ENCODE measurements around the gene PC. TPM values are rescaled to one million over a fixed set of nuclear protein-coding genes. Genes with fewer than 3 reads are reported as not detected.

The PC gene
- total and polyA plus RNA-seq, 7 donors, result 2.0 to 40.2 (median 11.8) TPM

GRCh38 chr11:66844496-66845142 is 113.6 kb downstream of the PC start:
- Histone ChIP-seq H3K27me3 (no peaks in the 10 kb centered on the region), H3K9me3 (no peaks in the 10 kb centered on the region), H3K4me3 (peak overlapping the region in 1 of 4 donors; percentile 90), H3K27ac (peak overlapping the region in 2 of 4 donors; percentile 92 to 97), H3K4me1 (peaks cover 0 to 36% (median 27%) of the 10 kb centered on the region in 4 donors), H3K36me3 (peaks cover 0 to 30% (median 7%) of the 10 kb centered on the region in 4 donors)
- intact Hi-C loops (cut with DNase I), result loop anchor here (5.0 kb wide), 1 partner anchor 38 kb away; no protein-coding TSS in a partner anchor
- TF ChIP-seq POLR2A (IDR thresholded peaks at IDR 0.05) (no peak), POLR2AphosphoS5 (IDR thresholded peaks at IDR 0.05) (no peak), EP300 (IDR thresholded peaks at IDR 0.05) (no peak), CTCF (IDR thresholded peaks at IDR 0.05) (no peak)
- DNase-seq, result peak; percentile 60
- WGBS, 2 donors, result 91 to 92% methylated on average over 12 of the region's 12 CpGs

GRCh38 chr11:66843776-66844495 is 114.2 kb downstream of the PC start:
- Histone ChIP-seq H3K27me3 (no peaks in the 10 kb centered on the region), H3K36me3 (peaks cover 0 to 28% (median 7%) of the 10 kb centered on the region in 4 donors), H3K9me3 (no peaks in the 10 kb centered on the region), H3K4me3 (peak overlapping the region; percentile 72 to 90 (median 82)), H3K4me1 (peaks cover 0 to 36% (median 27%) of the 10 kb centered on the region in 4 donors), H3K27ac (peak overlapping the region; percentile 92 to 98 (median 96))
- DNase-seq, result peak; percentile 71
- intact Hi-C loops (cut with DNase I), result loop anchor here (5.0 kb wide), 1 partner anchor 38 kb away; no protein-coding TSS in a partner anchor
- WGBS, 2 donors, result 10 to 16% methylated on average over 16 of the region's 16 CpGs
- TF ChIP-seq POLR2A (IDR thresholded peaks at IDR 0.05) (no peak), POLR2AphosphoS5 (IDR thresholded peaks at IDR 0.05) (no peak), CTCF (IDR thresholded peaks at IDR 0.05) (no peak), EP300 (IDR thresholded peaks at IDR 0.05) (no peak)

- Histone ChIP-seq H3K36me3 (peaks cover 0 to 26% (median 7%) of the 10 kb centered on the region in 4 donors), H3K9me3 (no peaks in the 10 kb centered on the region), H3K4me1 (peaks cover 0 to 36% (median 27%) of the 10 kb centered on the region in 4 donors), H3K27ac (peak within 1 kb of the TSS; percentile 92 to 98 (median 96)), H3K4me3 (peak within 1 kb of the TSS; percentile 72 to 90 (median 82)), H3K27me3 (no peaks in the 10 kb centered on the region)
- peak; percentile 94 for DNase-seq
- intact Hi-C loops (cut with DNase I), result loop anchor here (5.0 kb wide), 1 partner anchor 39 kb away; no protein-coding TSS in a partner anchor
- no peak for TF ChIP-seq EP300 (IDR thresholded peaks at IDR 0.05)
- peak in 3 of 4 donors; percentile 85 to 95 (median 94) for TF ChIP-seq POLR2AphosphoS5 (IDR thresholded peaks at IDR 0.05)
- peak; percentile 39 to 72 for TF ChIP-seq POLR2A (IDR thresholded peaks at IDR 0.05)
- TF ChIP-seq CTCF (IDR thresholded peaks at IDR 0.05), result no peak
- WGBS, 2 donors, result 0% methylated on average over 98 of the region's 98 CpGs
Observed at GRCh38 chr11:66842896-66843775, 115.0 kb downstream of the PC start, which contains the start of gene RCE1. Gene RCE1, plus strand, starts transcription at chr11:66843441. Its CDS starts 15 bp downstream, at chr11:66843456.

GRCh38 chr11:66842501-66842895 is 115.7 kb downstream of the PC start:
- WGBS, 2 donors, result 1 to 2% methylated on average over 11 of the region's 11 CpGs
- no peaks in the 10 kb centered on the region for H3K27me3 ChIP-seq
- H3K9me3 ChIP-seq, result no peaks in the 10 kb centered on the region
- peaks cover 0 to 21% (median 7%) of the 10 kb centered on the region in 4 donors for H3K36me3 ChIP-seq
- peak overlapping the region; percentile 72 to 90 (median 82) for H3K4me3 ChIP-seq
- DNase-seq, result peak; percentile 50
- H3K27ac ChIP-seq, result peak overlapping the region; percentile 92 to 98 (median 96)
- TF ChIP-seq POLR2AphosphoS5 (IDR thresholded peaks at IDR 0.05), result no peak
- TF ChIP-seq EP300 (IDR thresholded peaks at IDR 0.05), result no peak
- TF ChIP-seq CTCF (IDR thresholded peaks at IDR 0.05), result no peak
- H3K4me1 ChIP-seq, result peaks cover 0 to 36% (median 27%) of the 10 kb centered on the region in 4 donors
- intact Hi-C loops (cut with DNase I), result loop anchor here (5.0 kb wide), 1 partner anchor 40 kb away; no protein-coding TSS in a partner anchor

Data from sigmoid colon (tissue), 7 donors.